Effector memory CD8-positive, alpha-beta T cell (primary cell): Measurements from ENCODE around the gene MAN2C1.
"Not testable (repeated sequence)": the region's sequence is repeated elsewhere in the genome, so short reads cannot be mapped to it uniquely, and the experiment has no call there.

ENCODE experiments used
- ATAC-seq: fragments of 150-1000 bp; cut with Tn5 transposase; replicated peaks from 2 replicates; pipeline ENCODE4 v1.10.0; 2021; ENCODE audit warnings: mild to moderate bottlenecking, moderate library complexity
- DNase-seq, 3 experiments: peaks; one replicate each; pipeline ENCODE4 v3.0.0; 2021
- H3K27ac Mint-ChIP-seq, 2 donors: one replicate each; pipeline ENCODE4 v1.8.0; 2022; ENCODE audit warnings: mild to moderate bottlenecking in 2 of 2, mixed read lengths in 2 of 2, moderate library complexity in 2 of 2
- H3K27me3 Mint-ChIP-seq, 2 donors: one replicate each; pipeline ENCODE4 v1.8.0; 2022; ENCODE audit warnings: mixed read lengths in 2 of 2
- H3K36me3 Mint-ChIP-seq: one replicate; pipeline ENCODE4 v1.8.0; 2022; ENCODE audit warnings: mild to moderate bottlenecking, moderate library complexity, mixed read lengths; ENCODE audit not compliant: insufficient read depth
- H3K4me1 Mint-ChIP-seq, 2 donors: one replicate each; pipeline ENCODE4 v1.8.0; 2022; ENCODE audit warnings: low read depth in 2 of 2, mixed read lengths in 2 of 2
- H3K4me3 Mint-ChIP-seq, 2 donors: one replicate each; pipeline ENCODE4 v1.8.0; 2022; ENCODE audit warnings: mild to moderate bottlenecking in 2 of 2, mixed read lengths in 2 of 2, moderate library complexity in 2 of 2
- H3K9me3 Mint-ChIP-seq, 2 donors: one replicate each; pipeline ENCODE4 v1.8.0; 2022; ENCODE audit warnings: mixed read lengths in 2 of 2

MAN2C1 gene

GRCh38 chr15:75357976-75358673 lies 10.3 kb downstream of the MAN2C1 start:
- Mint-ChIP-seq H3K27me3 (no peaks in the 10 kb centered on the region), H3K9me3 (no peaks in the 10 kb centered on the region), H3K4me1 (peaks cover 0 to 10% of the 10 kb centered on the region in 2 donors), H3K36me3 (peaks cover 14% of the 10 kb centered on the region), H3K4me3 (no peak overlapping the region), H3K27ac (no peak overlapping the region)
- ATAC-seq: no peak
- DNase-seq: no peak

- Mint-ChIP-seq H3K4me1 (peaks cover 0 to 10% of the 10 kb centered on the region in 2 donors), H3K36me3 (peaks cover 14% of the 10 kb centered on the region), H3K27me3 (no peaks in the 10 kb centered on the region), H3K27ac (no peak overlapping the region), H3K9me3 (no peaks in the 10 kb centered on the region), H3K4me3 (no peak overlapping the region)
- DNase-seq (no peak), ATAC-seq (no peak)
Observed at GRCh38 chr15:75356517-75356916, 11.9 kb downstream of the MAN2C1 start.

GRCh38 chr15:75356006-75356405 lies 12.4 kb downstream of the MAN2C1 start:
- Mint-ChIP-seq H3K4me3 (no peak overlapping the region), H3K27me3 (no peaks in the 10 kb centered on the region), H3K4me1 (peaks cover under 1 to 10% of the 10 kb centered on the region in 2 donors), H3K9me3 (no peaks in the 10 kb centered on the region), H3K36me3 (peaks cover 18% of the 10 kb centered on the region), H3K27ac (peak overlapping the region in 1 of 2 donors; percentile 29)
- ATAC-seq (no peak), DNase-seq (no peak)

GRCh38 chr15:75355369-75355768 lies 13.0 kb downstream of the MAN2C1 start:
- DNase-seq: no peak
- no peaks in the 10 kb centered on the region for H3K27me3 Mint-ChIP-seq
- ATAC-seq: no peak
- peaks cover 7 to 13% of the 10 kb centered on the region in 2 donors for H3K4me1 Mint-ChIP-seq
- H3K9me3 Mint-ChIP-seq: peaks cover 0 to 6% of the 10 kb centered on the region in 2 donors
- no peak overlapping the region for H3K4me3 Mint-ChIP-seq
- peak overlapping the region in 1 of 2 donors; percentile 29 for H3K27ac Mint-ChIP-seq
- peaks cover 18% of the 10 kb centered on the region for H3K36me3 Mint-ChIP-seq

- Mint-ChIP-seq H3K4me3 (no peak overlapping the region), H3K9me3 (peaks cover 3 to 12% of the 10 kb centered on the region in 2 donors), H3K27me3 (no peaks in the 10 kb centered on the region), H3K27ac (peak overlapping the region in 1 of 2 donors; percentile 47), H3K4me1 (peaks cover 16 to 21% of the 10 kb centered on the region in 2 donors), H3K36me3 (peaks cover 26% of the 10 kb centered on the region)
- ATAC-seq (no peak), DNase-seq (no peak)
Observed at GRCh38 chr15:75354454-75354853, 14.0 kb downstream of the MAN2C1 start.

GRCh38 chr15:75353604-75354003 lies 14.8 kb downstream of the MAN2C1 start:
- Mint-ChIP-seq H3K36me3 (peaks cover 30% of the 10 kb centered on the region), H3K27me3 (no peaks in the 10 kb centered on the region), H3K4me3 (no peak overlapping the region), H3K9me3 (peaks cover 3 to 12% of the 10 kb centered on the region in 2 donors), H3K27ac (peak overlapping the region; percentile 47 to 77), H3K4me1 (peaks cover 17 to 23% of the 10 kb centered on the region in 2 donors)
- no peak for ATAC-seq
- DNase-seq: no peak

GRCh38 chr15:75352186-75353080 lies 16.0 kb downstream of the MAN2C1 start:
- no peak for DNase-seq
- no peak for ATAC-seq
- H3K4me3 Mint-ChIP-seq: no peak overlapping the region
- H3K9me3 Mint-ChIP-seq: peaks cover 3 to 12% of the 10 kb centered on the region in 2 donors
- no peaks in the 10 kb centered on the region for H3K27me3 Mint-ChIP-seq
- peaks cover 28% of the 10 kb centered on the region for H3K36me3 Mint-ChIP-seq
- H3K4me1 Mint-ChIP-seq: peaks cover 20 to 26% of the 10 kb centered on the region in 2 donors
- H3K27ac Mint-ChIP-seq: peak overlapping the region; percentile 47 to 77

- no peak for DNase-seq
- H3K4me3 Mint-ChIP-seq: peak overlapping the region; percentile 13 to 59
- H3K27me3 Mint-ChIP-seq: no peaks in the 10 kb centered on the region
- peaks cover 3 to 12% of the 10 kb centered on the region in 2 donors for H3K9me3 Mint-ChIP-seq
- no peak for ATAC-seq
- peak overlapping the region; percentile 92 to 94 for H3K27ac Mint-ChIP-seq
- H3K36me3 Mint-ChIP-seq: peaks cover 37% of the 10 kb centered on the region
- peaks cover 27 to 33% of the 10 kb centered on the region in 2 donors for H3K4me1 Mint-ChIP-seq
Observed at GRCh38 chr15:75350601-75351361, 17.6 kb downstream of the MAN2C1 start.

GRCh38 chr15:75349851-75350588 lies 18.4 kb downstream of the MAN2C1 start:
- H3K9me3 Mint-ChIP-seq: peaks cover 3 to 12% of the 10 kb centered on the region in 2 donors
- H3K27ac Mint-ChIP-seq: peak overlapping the region; percentile 92 to 94
- peaks cover 27 to 34% of the 10 kb centered on the region in 2 donors for H3K4me1 Mint-ChIP-seq
- H3K4me3 Mint-ChIP-seq: peak overlapping the region; percentile 59 to 67
- peaks cover 37% of the 10 kb centered on the region for H3K36me3 Mint-ChIP-seq
- ATAC-seq (peak; percentile 91), DNase-seq (peak; percentile 87 to 90 (median 87))
- no peaks in the 10 kb centered on the region for H3K27me3 Mint-ChIP-seq

- not testable (repeated sequence) for H3K27me3 Mint-ChIP-seq, ATAC-seq, DNase-seq
- peaks cover 37% of the 10 kb centered on the region for H3K36me3 Mint-ChIP-seq
- H3K27ac Mint-ChIP-seq: peak overlapping the region; percentile 92 to 94
- peaks cover 27 to 32% of the 10 kb centered on the region in 2 donors for H3K4me1 Mint-ChIP-seq
- peaks cover 3 to 12% of the 10 kb centered on the region in 2 donors for H3K9me3 Mint-ChIP-seq
- peak overlapping the region; percentile 59 to 67 for H3K4me3 Mint-ChIP-seq
Observed at GRCh38 chr15:75349351-75349669, 19.1 kb downstream of the MAN2C1 start.

- peaks cover 37% of the 10 kb centered on the region for H3K36me3 Mint-ChIP-seq
- peak overlapping the region; percentile 59 to 67 for H3K4me3 Mint-ChIP-seq
- ATAC-seq: no peak
- H3K4me1 Mint-ChIP-seq: peaks cover 27 to 33% of the 10 kb centered on the region in 2 donors
- DNase-seq: no peak
- H3K27ac Mint-ChIP-seq: peak overlapping the region; percentile 92 to 94
- no peaks in the 10 kb centered on the region for H3K27me3 Mint-ChIP-seq
- H3K9me3 Mint-ChIP-seq: peaks cover 3 to 12% of the 10 kb centered on the region in 2 donors
Observed at GRCh38 chr15:75348562-75349350, 19.7 kb downstream of the MAN2C1 start.

GRCh38 chr15:75348034-75348561 lies 20.3 kb downstream of the MAN2C1 start:
- H3K9me3 Mint-ChIP-seq: peaks cover 3 to 12% of the 10 kb centered on the region in 2 donors
- peaks cover 37% of the 10 kb centered on the region for H3K36me3 Mint-ChIP-seq
- peaks cover 27 to 31% of the 10 kb centered on the region in 2 donors for H3K4me1 Mint-ChIP-seq
- no peak for ATAC-seq
- H3K27ac Mint-ChIP-seq: peak overlapping the region; percentile 31 to 92
- no peaks in the 10 kb centered on the region for H3K27me3 Mint-ChIP-seq
- peak overlapping the region; percentile 84 to 87 for H3K4me3 Mint-ChIP-seq
- DNase-seq: no peak
